Neutrophil (primary cell): ENCODE measurements around the gene TLR10.

ENCODE experiments used
- H3K27ac ChIP-seq: fragments of 200-600 bp; sonication (generic); 2 replicates; pipeline ENCODE4 v1.5.1; 2016; ENCODE audit warnings: mild to moderate bottlenecking, moderate library complexity
- H3K27me3 ChIP-seq: fragments of 200-600 bp; sonication (generic); 2 replicates; pipeline ENCODE4 v1.6.0; 2016; ENCODE audit warnings: mild to moderate bottlenecking
- H3K36me3 ChIP-seq: fragments of 200-600 bp; sonication (generic); 2 replicates; pipeline ENCODE4 v1.5.1; 2017
- H3K4me1 ChIP-seq, 2 experiments: fragments of 200-600 bp in 1 of 2; sonication (generic) in 1 of 2; 1 replicate in 1 of 2; 2 replicates in 1 of 2; pipeline versions ENCODE4 v1.5.1 to v1.6.1; 2013 to 2016; ENCODE audit warnings: low read depth in 1 of 2, low read length in 1 of 2, mild to moderate bottlenecking in 1 of 2, moderate library complexity in 1 of 2; ENCODE audit not compliant: control insufficient read depth in 1 of 2, insufficient read depth in 1 of 2
- H3K4me3 ChIP-seq, 2 experiments: fragments of 200-600 bp in 1 of 2; sonication (generic) in 1 of 2; 1 replicate in 1 of 2; 2 replicates in 1 of 2; pipeline ENCODE4 v1.5.1; 2013 to 2016; ENCODE audit warnings: low read depth in 1 of 2, low read length in 1 of 2, mild to moderate bottlenecking in 1 of 2, moderate library complexity in 1 of 2
- H3K9me3 ChIP-seq: fragments of 200-600 bp; sonication (generic); 2 replicates; pipeline ENCODE4 v1.5.1; 2016
- TF ChIP-seq, protein P1 (sequence below): fragments of 200-600 bp; sonication (generic); IDR thresholded peaks from 2 replicates; pipeline ENCODE4 v1.5.1; 2016; ENCODE audit warnings: antibody characterized with exemption

TLR10 gene

GRCh38 chr4:38751341-38752010 is 31.3 kb downstream of the TLR10 start:
- no peaks in the 10 kb centered on the region for H3K4me1 ChIP-seq
- no peaks in the 10 kb centered on the region for H3K27me3 ChIP-seq
- TF ChIP-seq, protein P1, sequence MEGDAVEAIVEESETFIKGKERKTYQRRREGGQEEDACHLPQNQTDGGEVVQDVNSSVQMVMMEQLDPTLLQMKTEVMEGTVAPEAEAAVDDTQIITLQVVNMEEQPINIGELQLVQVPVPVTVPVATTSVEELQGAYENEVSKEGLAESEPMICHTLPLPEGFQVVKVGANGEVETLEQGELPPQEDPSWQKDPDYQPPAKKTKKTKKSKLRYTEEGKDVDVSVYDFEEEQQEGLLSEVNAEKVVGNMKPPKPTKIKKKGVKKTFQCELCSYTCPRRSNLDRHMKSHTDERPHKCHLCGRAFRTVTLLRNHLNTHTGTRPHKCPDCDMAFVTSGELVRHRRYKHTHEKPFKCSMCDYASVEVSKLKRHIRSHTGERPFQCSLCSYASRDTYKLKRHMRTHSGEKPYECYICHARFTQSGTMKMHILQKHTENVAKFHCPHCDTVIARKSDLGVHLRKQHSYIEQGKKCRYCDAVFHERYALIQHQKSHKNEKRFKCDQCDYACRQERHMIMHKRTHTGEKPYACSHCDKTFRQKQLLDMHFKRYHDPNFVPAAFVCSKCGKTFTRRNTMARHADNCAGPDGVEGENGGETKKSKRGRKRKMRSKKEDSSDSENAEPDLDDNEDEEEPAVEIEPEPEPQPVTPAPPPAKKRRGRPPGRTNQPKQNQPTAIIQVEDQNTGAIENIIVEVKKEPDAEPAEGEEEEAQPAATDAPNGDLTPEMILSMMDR: no peak
- H3K4me3 ChIP-seq: no peak overlapping the region
- H3K27ac ChIP-seq: no peak overlapping the region
- no peaks in the 10 kb centered on the region for H3K9me3 ChIP-seq
- no peaks in the 10 kb centered on the region for H3K36me3 ChIP-seq

DNA sequence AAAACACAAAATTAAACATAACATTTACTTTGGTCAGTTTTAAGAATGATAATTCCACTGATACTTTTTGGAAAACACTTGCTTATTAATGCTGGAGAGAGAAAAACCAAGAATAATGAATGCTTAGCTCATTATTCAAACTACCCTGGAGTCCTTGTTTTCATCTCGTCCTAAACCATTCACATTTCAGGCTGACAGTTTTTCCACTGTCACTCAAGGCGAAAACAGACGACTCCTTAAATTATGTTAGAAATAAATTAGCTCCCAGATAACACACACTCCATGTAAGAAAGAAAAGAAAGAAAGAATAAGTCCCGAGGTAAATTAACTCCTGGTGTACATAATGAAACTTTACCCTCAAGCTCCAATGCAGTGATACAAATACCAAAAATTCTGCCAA is 33.5 kb downstream of the TLR10 start:
- Histone ChIP-seq H3K27me3 (no peaks in the 10 kb centered on the region), H3K9me3 (no peaks in the 10 kb centered on the region), H3K4me1 (no peaks in the 10 kb centered on the region), H3K4me3 (no peak overlapping the region), H3K27ac (no peak overlapping the region), H3K36me3 (no peaks in the 10 kb centered on the region)
- TF ChIP-seq, protein P1: no peak

DNA sequence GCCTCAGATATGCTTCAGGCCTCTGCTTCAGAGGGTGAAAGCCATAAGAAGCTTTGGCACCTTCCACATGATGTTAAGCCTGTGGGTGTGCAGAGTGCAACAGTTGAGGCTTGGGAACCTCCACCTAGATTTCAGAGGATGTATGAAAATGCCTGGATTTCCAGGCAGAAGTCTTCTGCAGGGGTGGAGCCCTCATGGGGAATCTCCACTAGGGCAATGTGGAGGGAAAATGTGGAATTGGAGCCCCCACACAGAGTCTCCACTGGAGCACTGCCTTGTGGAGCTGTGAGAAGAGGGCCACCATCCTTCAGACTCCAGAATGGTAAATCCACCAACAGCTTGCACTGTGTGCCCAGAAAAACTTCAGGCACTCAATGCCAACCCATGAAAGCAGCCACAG is 35.2 kb downstream of the TLR10 start:
- Histone ChIP-seq H3K4me1 (no peaks in the 10 kb centered on the region), H3K4me3 (no peak overlapping the region), H3K27me3 (no peaks in the 10 kb centered on the region), H3K9me3 (no peaks in the 10 kb centered on the region), H3K27ac (no peak overlapping the region), H3K36me3 (no peaks in the 10 kb centered on the region)
- TF ChIP-seq, protein P1: no peak

GRCh38 chr4:38745881-38746280 is 36.9 kb downstream of the TLR10 start:
- H3K4me3 ChIP-seq: no peak overlapping the region
- no peak overlapping the region for H3K27ac ChIP-seq
- TF ChIP-seq, protein P1: no peak
- no peaks in the 10 kb centered on the region for H3K4me1 ChIP-seq
- no peaks in the 10 kb centered on the region for H3K27me3 ChIP-seq
- no peaks in the 10 kb centered on the region for H3K9me3 ChIP-seq
- H3K36me3 ChIP-seq: no peaks in the 10 kb centered on the region

DNA sequence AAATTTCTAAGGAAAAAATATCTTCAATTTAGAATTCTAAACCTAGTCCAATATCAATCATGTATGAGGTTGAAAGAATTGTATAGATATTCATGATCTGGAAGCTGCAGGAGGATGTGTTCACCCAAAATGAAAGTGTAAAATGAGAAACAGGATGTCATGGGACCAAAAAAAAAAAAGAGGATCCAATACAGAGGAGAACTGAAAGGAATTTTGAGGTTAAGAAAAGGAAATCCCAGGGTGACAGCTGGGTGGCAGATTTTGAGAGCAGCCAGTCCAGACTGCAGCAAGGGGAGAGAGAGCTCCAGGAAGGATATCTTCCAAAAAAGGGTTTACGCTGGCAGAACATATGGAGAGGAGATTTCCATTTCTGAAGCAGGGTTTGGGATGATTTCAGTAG is 38.9 kb downstream of the TLR10 start:
- Histone ChIP-seq H3K9me3 (no peaks in the 10 kb centered on the region), H3K4me1 (no peaks in the 10 kb centered on the region), H3K27ac (no peak overlapping the region), H3K27me3 (no peaks in the 10 kb centered on the region), H3K4me3 (no peak overlapping the region), H3K36me3 (no peaks in the 10 kb centered on the region)
- TF ChIP-seq, protein P1: no peak

DNA sequence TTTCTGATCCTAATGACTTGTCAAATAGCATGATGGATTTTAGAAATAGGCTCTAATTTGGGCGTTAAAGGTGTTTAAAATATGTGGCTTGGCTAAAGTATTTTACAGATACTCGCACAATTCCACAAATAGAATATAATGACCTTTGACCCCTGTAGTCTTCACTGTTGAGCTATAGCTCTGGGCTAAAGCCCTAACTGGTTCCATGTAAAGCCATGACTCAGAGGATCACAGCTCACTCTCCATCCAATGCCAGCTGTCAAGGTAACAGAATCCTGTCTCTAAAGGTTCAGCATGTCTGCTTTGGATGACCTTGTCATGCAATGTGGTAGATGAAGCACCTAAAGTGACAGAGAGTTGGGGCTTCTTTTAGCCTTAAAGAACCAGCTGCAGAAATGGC is 42.5 kb downstream of the TLR10 start:
- TF ChIP-seq, protein P1: no peak
- Histone ChIP-seq H3K9me3 (no peaks in the 10 kb centered on the region), H3K4me3 (no peak overlapping the region), H3K27me3 (no peaks in the 10 kb centered on the region), H3K36me3 (no peaks in the 10 kb centered on the region), H3K4me1 (no peaks in the 10 kb centered on the region), H3K27ac (no peak overlapping the region)
